Fibroblast of lung (primary cell): ENCODE data around the gene SMC1B. TPM values are rescaled to one million over a fixed set of nuclear protein-coding genes. Genes with fewer than 3 reads are reported as not detected.

Experiments
- DNase-seq, 2 donors: peaks; one replicate each; pipeline versions ENCODE4 v3.0.0 to v3.0.0-alpha.2; 2010; ENCODE audit warnings: low read depth in 2 of 2
- H2AFZ ChIP-seq: 2 replicates; pipeline ENCODE4 v1.5.1; 2012; ENCODE audit warnings: low read length, control low read depth, inconsistent platforms
- H3K27ac ChIP-seq: 2 replicates; pipeline ENCODE4 v1.5.1; 2011; ENCODE audit warnings: low read length, control low read depth; ENCODE audit not compliant: insufficient read depth
- H3K27me3 ChIP-seq: 2 replicates; pipeline ENCODE4 v1.5.1; 2011; ENCODE audit warnings: mild to moderate bottlenecking, low read length; ENCODE audit not compliant: control insufficient read depth, insufficient read depth
- H3K36me3 ChIP-seq: 2 replicates; pipeline ENCODE4 v1.5.1; 2011; ENCODE audit warnings: low read length; ENCODE audit not compliant: control insufficient read depth, insufficient read depth
- H3K4me1 ChIP-seq: 2 replicates; pipeline ENCODE4 v1.5.1; 2011; ENCODE audit warnings: low read length; ENCODE audit not compliant: control insufficient read depth, insufficient read depth; ENCODE audit errors: extremely low read depth
- H3K4me2 ChIP-seq: 2 replicates; pipeline ENCODE4 v1.5.1; 2011; ENCODE audit warnings: low read length, control low read depth; ENCODE audit not compliant: insufficient read depth; ENCODE audit errors: extremely low read depth
- H3K4me3 ChIP-seq, 4 experiments: fragments of 200-600 bp in 1 of 4; sonication (generic) in 1 of 4; replicated peaks in 1 of 4; 2 replicates each; pipeline ENCODE4 v1.5.1; 2011 to 2016; ENCODE audit warnings: low read length in 4 of 4, low read depth in 3 of 4, mild to moderate bottlenecking in 3 of 4, control low read depth in 2 of 4, inconsistent platforms in 1 of 4, mixed read lengths in 1 of 4; ENCODE audit not compliant: insufficient read depth in 1 of 4; ENCODE audit errors: control extremely low read depth in 1 of 4
- H3K79me2 ChIP-seq: 2 replicates; pipeline ENCODE4 v1.5.1; 2012; ENCODE audit warnings: mild to moderate bottlenecking, low read length, inconsistent platforms; ENCODE audit not compliant: control insufficient read depth, insufficient read depth
- H3K9ac ChIP-seq: 2 replicates; pipeline ENCODE4 v1.5.1; 2011; ENCODE audit warnings: mild to moderate bottlenecking, low read length, control low read depth; ENCODE audit not compliant: insufficient read depth
- H3K9me3 ChIP-seq: 2 replicates; pipeline ENCODE4 v1.5.1; 2012; ENCODE audit warnings: low read depth, low read length; ENCODE audit not compliant: control insufficient read depth, insufficient read depth
- H4K20me1 ChIP-seq: 2 replicates; pipeline ENCODE4 v1.5.1; 2011; ENCODE audit warnings: low read length; ENCODE audit not compliant: control insufficient read depth, insufficient read depth; ENCODE audit errors: extremely low read depth
- CTCF ChIP-seq, 2 donors: IDR thresholded peaks in 1 of 2; conservative IDR thresholded peaks in 1 of 2; 1 replicate in 1 of 2; 2 replicates in 1 of 2; pipeline ENCODE4 v1.5.1; 2011 to 2012; ENCODE audit warnings: low read length in 2 of 2, control low read depth in 1 of 2, inconsistent platforms in 1 of 2, low read depth in 1 of 2, mild to moderate bottlenecking in 1 of 2
- EZH2 ChIP-seq: IDR thresholded peaks from 2 replicates; pipeline ENCODE4 v1.5.1; 2012; ENCODE audit warnings: low read length, control low read depth, mild to moderate bottlenecking; ENCODE audit errors: missing control alignments
- polyA plus RNA-seq, 2 donors: library from polyadenylated mRNA; depleted of rRNA in 1 of 2; stranded (reverse) in 1 of 2; unstranded in 1 of 2; fragments of >200 nt; gene quantifications; 2 replicates each; pipeline ENCODE4 v1.2.1, GENCODE V29; 2011 to 2012; ENCODE audit warnings: missing spikeins in 1 of 2
- total RNA-seq: library from RNA; depleted of rRNA; stranded (reverse); fragments of >200 nt; gene quantifications from 2 replicates; pipeline ENCODE4 v1.2.1, GENCODE V29; 2014

The SMC1B gene
- total and polyA plus RNA-seq, 2 donors (not counting 1 experiment from before 2014, with no cell fraction given) = not detected

GRCh38 chr22:45324311-45324711, 89.1 kb downstream of the SMC1B start:
- no peak overlapping the region for H3K4me3 ChIP-seq
- no peaks in the 10 kb centered on the region for H3K27me3 ChIP-seq
- no peak overlapping the region for H2AFZ ChIP-seq
- H3K4me1 ChIP-seq = peaks cover 11% of the 10 kb centered on the region
- H3K9me3 ChIP-seq = no peaks in the 10 kb centered on the region
- no peak overlapping the region for H3K9ac ChIP-seq
- TF ChIP-seq CTCF (conservative IDR thresholded peaks at IDR 0.05 in 1 of 2, IDR thresholded peaks at IDR 0.05 in 1 of 2; ENCODE audit: low read depth in 1 of 2, low read length in 2 of 2) = no peak
- no peak for TF ChIP-seq EZH2
- H4K20me1 ChIP-seq = no peaks in the 10 kb centered on the region
- no peak for DNase-seq
- H3K36me3 ChIP-seq = peaks cover 8% of the 10 kb centered on the region
- H3K27ac ChIP-seq = no peak overlapping the region
- peaks cover 4% of the 10 kb centered on the region for H3K79me2 ChIP-seq
- H3K4me2 ChIP-seq = no peak overlapping the region

GRCh38 chr22:45323695-45324094, 89.7 kb downstream of the SMC1B start:
- Histone ChIP-seq H3K4me3 (no peak overlapping the region), H3K4me2 (no peak overlapping the region), H3K27me3 (no peaks in the 10 kb centered on the region), H3K36me3 (peaks cover 8% of the 10 kb centered on the region), H2AFZ (no peak overlapping the region), H3K9ac (no peak overlapping the region), H3K4me1 (peaks cover 15% of the 10 kb centered on the region), H4K20me1 (no peaks in the 10 kb centered on the region), H3K27ac (no peak overlapping the region), H3K9me3 (no peaks in the 10 kb centered on the region), H3K79me2 (peaks cover 5% of the 10 kb centered on the region)
- no peak for DNase-seq
- TF ChIP-seq EZH2 = no peak
- no peak for TF ChIP-seq CTCF (conservative IDR thresholded peaks at IDR 0.05 in 1 of 2, IDR thresholded peaks at IDR 0.05 in 1 of 2; ENCODE audit: low read depth in 1 of 2, low read length in 2 of 2)

GRCh38 chr22:45322873-45323525, 90.4 kb downstream of the SMC1B start:
- Histone ChIP-seq H3K9ac (no peak overlapping the region), H3K4me2 (no peak overlapping the region), H3K27me3 (no peaks in the 10 kb centered on the region), H3K4me1 (peaks cover 18% of the 10 kb centered on the region), H3K79me2 (peaks cover 5% of the 10 kb centered on the region), H3K9me3 (no peaks in the 10 kb centered on the region), H2AFZ (no peak overlapping the region), H3K27ac (no peak overlapping the region), H3K36me3 (peaks cover 8% of the 10 kb centered on the region), H4K20me1 (no peaks in the 10 kb centered on the region), H3K4me3 (no peak overlapping the region)
- no peak for DNase-seq
- TF ChIP-seq EZH2 = no peak
- TF ChIP-seq CTCF (conservative IDR thresholded peaks at IDR 0.05 in 1 of 2, IDR thresholded peaks at IDR 0.05 in 1 of 2; ENCODE audit: low read depth in 1 of 2, low read length in 2 of 2) = no peak
